GM21576 (cell line): ENCODE results near the gene RPE.

Source experiments
- ATAC-seq: cut with Tn5 transposase; IDR thresholded peaks from one replicate; pipeline ENCODE4 v1.9.1; 2021; ENCODE audit warnings: mild to moderate bottlenecking, moderate library complexity; ENCODE audit not compliant: unreplicated experiment

The RPE gene

GRCh38 chr2:210002158-210003157 is at the start of gene RPE:
TSS of gene RPE (plus strand) at chr2:210002638. CDS start at chr2:210002662, 24 bp downstream.
- peak; percentile 100 for ATAC-seq

GRCh38 chr2:209956271-209956670 is 46.2 kb upstream of the RPE start:
- ATAC-seq: no peak

GRCh38 chr2:209958016-209958415 is 44.4 kb upstream of the RPE start:
- no peak for ATAC-seq

- no peak for ATAC-seq
Observed at GRCh38 chr2:209960045-209960444, 42.4 kb upstream of the RPE start.

- peak; percentile 92 for ATAC-seq
Observed at GRCh38 chr2:209960676-209961630, 41.5 kb upstream of the RPE start.

GRCh38 chr2:209965723-209966122 is 36.7 kb upstream of the RPE start:
- no peak for ATAC-seq

- no peak for ATAC-seq
Observed at GRCh38 chr2:209969692-209970091, 32.7 kb upstream of the RPE start.

- no peak for ATAC-seq
Observed at GRCh38 chr2:209970271-209970670, 32.2 kb upstream of the RPE start.

- no peak for ATAC-seq
Observed at GRCh38 chr2:209970711-209971110, 31.7 kb upstream of the RPE start.

- no peak for ATAC-seq
Observed at GRCh38 chr2:209973328-209973727, 29.1 kb upstream of the RPE start.

- no peak for ATAC-seq
Observed at GRCh38 chr2:209974576-209974975, 27.9 kb upstream of the RPE start.

- peak; percentile 54 for ATAC-seq
Observed at GRCh38 chr2:209976698-209977385, 25.6 kb upstream of the RPE start.

- peak; percentile 44 for ATAC-seq
Observed at GRCh38 chr2:209977386-209978239, 24.8 kb upstream of the RPE start.

- no peak for ATAC-seq
Observed at GRCh38 chr2:209984291-209984690, 18.1 kb upstream of the RPE start.

- no peak for ATAC-seq
Observed at GRCh38 chr2:209985874-209986273, 16.6 kb upstream of the RPE start.

- ATAC-seq: no peak
Observed at GRCh38 chr2:209986415-209986814, 16.0 kb upstream of the RPE start.

- no peak for ATAC-seq
Observed at GRCh38 chr2:209988010-209988409, 14.4 kb upstream of the RPE start.

GRCh38 chr2:209990838-209991237 is 11.6 kb upstream of the RPE start:
- ATAC-seq: no peak

GRCh38 chr2:209993968-209994367 is 8.5 kb upstream of the RPE start:
- no peak for ATAC-seq

- no peak for ATAC-seq
Observed at GRCh38 chr2:209998596-209998995, 3.8 kb upstream of the RPE start.
